Muscle of back (tissue), 11 donors: ENCODE measurements around the gene PLIN3. TPM values are rescaled to one million over a fixed set of nuclear protein-coding genes. Genes with fewer than 3 reads are reported as not detected.
"Not testable (repeated sequence)": the region's sequence is repeated elsewhere in the genome, so short reads cannot be mapped to it uniquely, and the experiment has no call there.

Source experiments
- DNase-seq, 3 donors: peaks; one replicate each; pipeline versions ENCODE4 v3.0.0 to v3.0.0-alpha.2; 2013
- polyA plus RNA-seq, 10 donors: library from polyadenylated mRNA; unstranded; fragments of 120-200 nt; gene quantifications; one replicate each; pipeline ENCODE4 v1.2.1, GENCODE V29; 2013; ENCODE audit not compliant: insufficient read length in 10 of 10

The PLIN3 gene
- polyA plus RNA-seq, 10 donors = 25.6 to 47.4 (median 38.1) TPM

- peak; percentile 90 to 95 (median 94) for DNase-seq
Measured at GRCh38 chr19:4815426-4816201, 51.9 kb downstream of the PLIN3 start.

DNA sequence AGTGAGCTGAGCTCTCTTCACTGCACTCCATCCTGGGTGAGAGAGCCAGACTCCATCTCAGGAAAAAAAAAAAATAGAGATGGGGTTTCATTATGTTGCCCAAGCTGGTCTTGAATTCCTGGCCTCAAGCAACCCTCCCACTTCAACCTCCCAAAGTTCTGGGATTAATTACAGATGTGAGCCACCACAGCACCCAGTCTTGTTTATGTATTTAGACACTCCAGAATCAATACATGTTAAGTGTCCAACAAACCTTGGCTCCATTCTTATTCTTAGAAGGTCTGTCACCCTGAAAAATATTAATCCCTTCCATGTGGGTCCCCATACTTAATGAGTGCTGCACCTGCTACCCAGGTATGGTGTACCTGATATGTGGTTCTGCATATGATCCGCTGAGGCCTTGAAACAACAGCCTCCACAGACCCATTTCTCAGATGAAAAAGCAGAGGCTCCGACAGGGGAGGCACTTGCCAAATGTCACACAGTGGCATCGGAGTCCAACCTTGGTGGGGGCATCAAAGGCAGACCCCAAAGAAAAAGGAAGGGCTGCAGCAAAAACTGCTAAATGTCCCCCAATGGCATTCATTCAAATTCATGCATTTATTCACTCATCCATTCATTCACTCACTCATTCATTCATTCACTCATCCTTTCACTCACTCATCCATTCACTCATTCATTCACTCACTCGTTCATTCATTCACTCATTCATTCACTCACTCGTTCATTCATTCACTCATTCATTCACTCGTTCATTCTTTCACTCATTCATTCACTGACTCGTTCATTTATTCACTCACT is 52.6 kb downstream of the PLIN3 start:
- no peak for DNase-seq

DNA sequence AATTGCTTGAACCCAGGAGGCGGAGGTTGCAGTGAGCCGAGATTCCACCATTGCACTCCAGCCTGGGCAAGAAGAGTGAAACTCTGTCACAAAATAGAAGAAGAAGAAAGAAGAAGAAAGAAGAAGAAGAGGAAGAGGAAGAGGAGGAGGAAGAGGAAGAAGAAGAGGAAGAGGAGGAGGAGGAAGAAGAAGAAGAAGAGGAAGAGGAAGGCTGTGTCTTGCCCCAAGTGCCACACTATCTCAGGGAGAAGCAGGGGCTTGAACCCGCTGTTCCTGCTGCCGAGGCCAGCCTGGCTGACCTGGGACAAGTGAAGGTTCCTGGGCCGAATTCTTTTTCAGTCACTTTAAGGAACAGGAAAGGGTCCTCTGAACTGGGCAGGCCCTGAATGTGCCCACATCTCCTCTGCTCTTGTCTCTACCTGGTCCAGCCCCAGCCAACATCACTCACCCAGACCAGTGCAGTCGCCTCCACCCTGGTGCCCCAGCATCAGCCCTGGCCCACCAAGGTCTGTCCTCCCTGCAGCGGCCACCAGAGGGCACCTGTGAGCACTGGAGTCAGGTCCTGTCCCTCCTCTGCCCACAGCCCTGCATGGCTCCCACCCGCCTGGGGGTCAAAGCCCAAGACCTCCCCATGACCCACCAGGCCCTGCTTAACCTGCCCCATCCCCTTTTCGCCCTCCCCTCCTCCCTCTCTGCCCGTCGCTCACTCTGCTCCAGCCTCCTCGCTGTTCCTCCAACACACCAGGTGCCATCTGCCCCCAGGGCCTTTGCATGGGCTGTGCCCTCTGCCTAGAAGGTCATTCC is 55.9 kb downstream of the PLIN3 start:
- peak in 2 of 3 donors; percentile 61 to 67 for DNase-seq

DNA sequence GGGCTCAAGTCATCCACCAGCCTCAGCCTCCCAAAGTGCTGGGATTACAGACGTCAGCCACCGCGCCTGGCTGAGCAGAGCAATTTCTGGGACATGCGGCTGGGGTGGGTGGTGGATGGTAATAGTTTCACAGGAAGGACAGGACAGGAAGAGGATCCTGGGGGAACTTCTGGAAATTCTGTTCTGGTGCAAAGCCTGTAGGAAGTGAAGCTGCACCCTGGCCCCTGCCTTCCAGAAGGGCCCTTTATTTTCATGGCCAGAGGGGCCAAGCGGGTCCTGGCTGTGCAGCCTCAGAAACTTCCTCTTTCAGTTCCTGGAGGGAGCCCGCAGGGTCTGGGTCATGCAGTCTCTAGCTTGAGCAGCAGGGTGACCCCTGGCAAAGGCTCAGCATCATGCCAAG is 60.3 kb downstream of the PLIN3 start:
- no peak for DNase-seq

GRCh38 chr19:4806384-4806783 is 61.1 kb downstream of the PLIN3 start:
- no peak for DNase-seq

GRCh38 chr19:4805140-4805539 is 62.3 kb downstream of the PLIN3 start:
- DNase-seq = not testable (repeated sequence)

- DNase-seq = peak in 2 of 3 donors; percentile 58 to 72
Measured at GRCh38 chr19:4803736-4804695, 63.5 kb downstream of the PLIN3 start.

DNA sequence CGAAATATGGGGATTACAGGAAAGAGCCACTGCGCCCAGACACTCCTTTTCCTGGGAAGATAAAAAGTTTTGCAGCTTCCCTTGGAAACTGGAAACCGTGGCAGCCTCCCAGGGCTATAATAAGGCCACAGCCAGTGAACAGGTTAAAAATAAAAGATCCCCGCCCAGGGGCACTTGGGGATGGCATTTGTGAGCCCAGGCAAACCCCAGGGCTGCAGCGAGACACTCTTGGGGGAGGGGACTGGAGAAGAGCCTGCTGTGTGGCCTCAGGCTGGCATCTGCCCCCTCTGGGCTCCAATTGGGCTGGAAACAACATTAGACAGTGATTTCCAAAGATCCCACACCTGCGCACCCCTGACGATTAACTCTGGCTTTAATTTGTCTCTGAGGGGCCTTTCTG is 64.8 kb downstream of the PLIN3 start:
- DNase-seq = no peak

DNA sequence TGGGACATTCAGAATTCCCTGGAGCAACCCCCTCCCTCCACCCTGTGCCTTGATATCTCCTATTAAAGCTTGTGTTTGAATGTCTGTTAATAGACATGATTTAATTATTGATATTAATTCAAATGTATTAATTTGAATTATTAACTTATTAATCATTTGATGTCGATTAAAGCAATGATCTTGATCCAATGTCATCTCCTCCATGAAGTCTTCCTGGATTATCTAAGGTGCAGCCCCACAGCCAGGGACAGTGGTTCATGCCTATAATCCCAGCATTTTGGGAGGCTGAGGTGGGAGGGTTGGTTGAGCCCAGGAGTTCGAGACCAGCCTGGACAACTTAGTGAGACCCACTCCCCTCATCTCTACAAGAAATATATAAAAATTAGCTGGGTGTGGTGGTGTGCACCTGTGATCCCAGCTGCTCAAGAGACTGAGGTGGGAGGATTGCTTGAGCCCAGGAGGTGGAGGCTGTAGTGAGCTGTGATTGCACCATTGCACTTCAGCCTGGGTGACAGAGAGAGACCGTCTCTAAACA is 66.3 kb downstream of the PLIN3 start:
- DNase-seq = no peak

GRCh38 chr19:4800591-4801081 is 66.8 kb downstream of the PLIN3 start:
- no peak for DNase-seq

DNA sequence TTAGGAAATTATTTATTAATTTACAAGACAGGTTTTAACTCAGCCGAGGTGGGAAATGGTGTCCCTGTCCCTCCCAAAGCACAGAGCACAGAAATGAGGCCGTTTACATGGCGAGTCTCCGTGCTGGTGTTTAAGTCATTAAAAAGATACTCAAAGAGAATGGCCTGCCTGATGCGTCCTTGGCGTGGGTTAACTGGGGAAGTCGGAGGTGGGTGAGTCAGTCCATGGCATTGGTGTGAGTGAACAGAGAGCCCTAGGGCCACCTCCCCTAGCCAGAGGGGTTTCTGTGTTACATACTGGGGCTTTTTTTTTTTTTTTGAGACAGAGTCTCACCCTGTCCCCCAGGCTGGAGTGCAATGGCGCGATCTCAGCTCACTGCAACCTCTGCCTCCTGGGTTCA is 72.1 kb downstream of the PLIN3 start:
- DNase-seq = no peak

GRCh38 chr19:4794971-4795370 is 72.5 kb downstream of the PLIN3 start:
- no peak for DNase-seq

DNA sequence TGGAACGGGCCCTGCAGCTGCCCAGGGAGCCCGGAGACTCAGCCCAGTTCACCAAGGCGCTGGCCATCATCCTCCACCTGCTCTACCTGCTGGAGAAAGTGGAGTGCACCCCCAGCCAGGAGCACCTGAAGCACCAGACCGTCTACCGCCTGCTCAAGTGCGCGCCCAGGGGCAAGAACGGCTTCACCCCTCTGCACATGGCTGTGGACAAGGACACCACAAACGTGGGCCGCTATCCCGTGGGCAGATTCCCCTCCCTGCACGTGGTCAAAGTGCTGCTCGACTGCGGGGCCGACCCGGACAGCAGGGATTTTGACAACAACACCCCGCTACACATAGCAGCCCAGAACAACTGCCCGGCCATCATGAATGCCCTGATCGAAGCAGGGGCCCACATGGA is 74.2 kb downstream of the PLIN3 start:
- DNase-seq = not testable (repeated sequence)

- DNase-seq = not testable (repeated sequence)
Measured at GRCh38 chr19:4792866-4793195, 74.6 kb downstream of the PLIN3 start.

DNA sequence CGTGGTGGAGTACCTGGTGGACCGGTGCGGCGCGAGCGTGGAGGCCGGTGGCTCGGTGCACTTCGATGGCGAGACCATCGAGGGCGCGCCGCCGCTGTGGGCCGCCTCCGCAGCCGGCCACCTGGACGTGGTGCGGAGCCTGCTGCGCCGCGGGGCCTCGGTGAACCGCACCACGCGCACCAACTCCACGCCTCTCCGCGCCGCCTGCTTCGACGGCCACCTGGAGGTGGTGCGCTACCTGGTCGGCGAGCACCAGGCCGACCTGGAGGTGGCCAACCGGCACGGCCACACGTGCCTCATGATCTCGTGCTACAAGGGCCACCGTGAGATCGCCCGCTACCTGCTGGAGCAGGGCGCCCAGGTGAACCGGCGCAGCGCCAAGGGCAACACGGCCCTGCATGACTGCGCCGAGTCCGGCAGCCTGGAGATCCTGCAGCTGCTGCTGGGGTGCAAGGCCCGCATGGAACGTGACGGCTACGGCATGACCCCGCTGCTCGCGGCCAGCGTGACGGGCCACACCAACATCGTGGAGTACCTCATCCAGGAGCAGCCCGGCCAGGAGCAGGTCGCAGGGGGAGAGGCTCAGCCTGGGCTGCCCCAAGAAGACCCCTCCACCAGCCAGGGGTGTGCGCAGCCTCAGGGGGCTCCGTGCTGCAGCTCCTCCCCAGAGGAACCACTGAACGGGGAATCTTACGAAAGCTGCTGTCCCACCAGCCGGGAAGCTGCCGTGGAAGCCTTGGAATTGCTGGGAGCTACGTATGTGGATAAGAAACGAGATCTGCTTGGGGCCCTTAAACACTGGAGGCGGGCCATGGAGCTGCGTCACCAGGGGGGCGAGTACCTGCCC is 75.2 kb downstream of the PLIN3 start:
- DNase-seq = peak in 1 of 3 donors; percentile 52

GRCh38 chr19:4791183-4792018 is 76.1 kb downstream of the PLIN3 start, which contains the start of gene FEM1A:
FEM1A (plus strand) TSS chr19:4791734; CDS start chr19:4791855, 121 bp downstream.
- peak; percentile 100 for DNase-seq
